IMR-90 (cell line): ENCODE results near the gene GNAI2.
"Not testable (repeated sequence)": the region's sequence is repeated elsewhere in the genome, so short reads cannot be mapped to it uniquely, and the experiment has no call there.

Experiments used
- POLR2A ChIP-seq: IDR thresholded peaks from 2 replicates; pipeline ENCODE4 v1.6.1; 2012; ENCODE audit warnings: mild to moderate bottlenecking, low read depth, low read length
- RAD21 ChIP-seq: IDR thresholded peaks from 2 replicates; pipeline ENCODE4 v1.6.1; 2012; ENCODE audit warnings: low read length, improper control_type of control experiment
- TF ChIP-seq, protein P1 (sequence below): conservative IDR thresholded peaks from 2 replicates; pipeline ENCODE4 v1.5.1; 2012; ENCODE audit warnings: mild to moderate bottlenecking, low read depth, low read length, improper control_type of control experiment

DNA sequence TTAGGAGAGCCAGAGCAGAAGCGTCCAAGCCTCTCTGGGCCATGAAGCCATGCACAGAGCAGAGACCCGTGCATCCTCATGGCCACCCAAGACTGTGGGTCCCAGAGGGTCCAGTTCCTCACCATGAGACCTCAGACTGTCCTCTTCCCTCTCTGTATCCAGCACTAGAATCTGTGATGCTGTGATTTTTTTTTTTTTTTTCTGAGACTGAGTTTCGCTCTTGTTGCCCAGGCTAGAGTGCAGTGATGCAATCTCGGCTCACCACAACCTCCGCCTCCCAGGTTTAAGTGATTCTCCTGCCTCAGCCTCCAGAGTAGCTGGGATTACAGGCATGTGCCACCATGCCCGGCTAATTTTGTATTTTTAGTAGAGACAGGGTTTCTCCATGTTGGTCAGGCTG is 8.8 kb downstream of the GNAI2 start:
- not testable (repeated sequence) for TF ChIP-seq POLR2A, RAD21
- TF ChIP-seq, protein P1, sequence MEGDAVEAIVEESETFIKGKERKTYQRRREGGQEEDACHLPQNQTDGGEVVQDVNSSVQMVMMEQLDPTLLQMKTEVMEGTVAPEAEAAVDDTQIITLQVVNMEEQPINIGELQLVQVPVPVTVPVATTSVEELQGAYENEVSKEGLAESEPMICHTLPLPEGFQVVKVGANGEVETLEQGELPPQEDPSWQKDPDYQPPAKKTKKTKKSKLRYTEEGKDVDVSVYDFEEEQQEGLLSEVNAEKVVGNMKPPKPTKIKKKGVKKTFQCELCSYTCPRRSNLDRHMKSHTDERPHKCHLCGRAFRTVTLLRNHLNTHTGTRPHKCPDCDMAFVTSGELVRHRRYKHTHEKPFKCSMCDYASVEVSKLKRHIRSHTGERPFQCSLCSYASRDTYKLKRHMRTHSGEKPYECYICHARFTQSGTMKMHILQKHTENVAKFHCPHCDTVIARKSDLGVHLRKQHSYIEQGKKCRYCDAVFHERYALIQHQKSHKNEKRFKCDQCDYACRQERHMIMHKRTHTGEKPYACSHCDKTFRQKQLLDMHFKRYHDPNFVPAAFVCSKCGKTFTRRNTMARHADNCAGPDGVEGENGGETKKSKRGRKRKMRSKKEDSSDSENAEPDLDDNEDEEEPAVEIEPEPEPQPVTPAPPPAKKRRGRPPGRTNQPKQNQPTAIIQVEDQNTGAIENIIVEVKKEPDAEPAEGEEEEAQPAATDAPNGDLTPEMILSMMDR: not testable (repeated sequence)
